Measurements from ENCODE around the gene IQCF2. TPM values are rescaled to one million over a fixed set of nuclear protein-coding genes. Genes with fewer than 3 reads are reported as not detected.
"Not testable (repeated sequence)": the region's sequence is repeated elsewhere in the genome, so short reads cannot be mapped to it uniquely, and the experiment has no call there.

Gene IQCF2
- total RNA-seq, 3 donors from 2014 or later (not counting 1 experiment from before 2014, with no cell fraction given), result not detected

- 51% methylated on average over 4 of the region's 4 CpGs for WGBS (ENCODE audit: insufficient coverage)
- Histone ChIP-seq H3K4me1 (ENCODE audit: control insufficient read depth, insufficient read depth, low read length) (no peaks in the 10 kb centered on the region), H3K36me3 (ENCODE audit: control insufficient read depth, insufficient read depth, low read length) (no peaks in the 10 kb centered on the region), H3K27me3 (ENCODE audit: control insufficient read depth, insufficient read depth, low read length) (no peaks in the 10 kb centered on the region), H3K27ac (ENCODE audit: low read length) (no peak overlapping the region), H3K9me3 (ENCODE audit: control insufficient read depth, insufficient read depth, low read length) (peaks cover 9% of the 10 kb centered on the region), H3K4me3 (ENCODE audit: low read length) (no peak overlapping the region)
- no peak overlapping the region for H3K27ac Mint-ChIP-seq
- no peak overlapping the region for H3K4me3 Mint-ChIP-seq
- DNase-seq, result no peak
- peaks cover 0 to 7% of the 10 kb centered on the region in 2 donors for H3K4me1 Mint-ChIP-seq
- no peak for ATAC-seq
- H3K9me3 Mint-ChIP-seq, result peaks cover 3% of the 10 kb centered on the region in 2 donors
- no peak for TF ChIP-seq CTCF (IDR thresholded peaks at IDR 0.05)
- intact Hi-C loops (cut with micrococcal nuclease), result no loop called here
- peaks cover 14% of the 10 kb centered on the region for H3K36me3 Mint-ChIP-seq
- H3K27me3 Mint-ChIP-seq (ENCODE audit: low read depth in 2 of 2), result peaks cover 22 to 42% of the 10 kb centered on the region in 2 donors
Observed at GRCh38 chr3:51830836-51831385, 30.5 kb upstream of the IQCF2 start.

GRCh38 chr3:51836606-51837005, 24.8 kb upstream of the IQCF2 start:
- Mint-ChIP-seq H3K4me3 (no peak overlapping the region), H3K9me3 (no peaks in the 10 kb centered on the region), H3K36me3 (no peaks in the 10 kb centered on the region), H3K4me1 (no peaks in the 10 kb centered on the region), H3K27me3 (ENCODE audit: low read depth in 2 of 2) (peaks cover 37% of the 10 kb centered on the region in 2 donors), H3K27ac (no peak overlapping the region)
- ATAC-seq, result no peak
- TF ChIP-seq CTCF (IDR thresholded peaks at IDR 0.05), result no peak
- no peaks in the 10 kb centered on the region for H3K27me3 ChIP-seq (ENCODE audit: control insufficient read depth, insufficient read depth, low read length)
- H3K36me3 ChIP-seq (ENCODE audit: control insufficient read depth, insufficient read depth, low read length), result no peaks in the 10 kb centered on the region
- H3K9me3 ChIP-seq (ENCODE audit: control insufficient read depth, insufficient read depth, low read length), result no peaks in the 10 kb centered on the region
- H3K4me1 ChIP-seq (ENCODE audit: control insufficient read depth, insufficient read depth, low read length), result no peaks in the 10 kb centered on the region
- H3K27ac ChIP-seq (ENCODE audit: low read length), result no peak overlapping the region
- WGBS (ENCODE audit: insufficient coverage), result 91% methylated on average over 5 of the region's 5 CpGs
- intact Hi-C loops (cut with micrococcal nuclease), result no loop called here
- DNase-seq, result no peak
- H3K4me3 ChIP-seq (ENCODE audit: low read length), result no peak overlapping the region

- H3K36me3 ChIP-seq (ENCODE audit: control insufficient read depth, insufficient read depth, low read length), result no peaks in the 10 kb centered on the region
- WGBS (ENCODE audit: insufficient coverage), result 96% methylated on average over 7 of the region's 7 CpGs
- H3K9me3 Mint-ChIP-seq, result peaks cover 6% of the 10 kb centered on the region in 2 donors
Observed at GRCh38 chr3:51845129-51845528, 16.3 kb upstream of the IQCF2 start.

GRCh38 chr3:51855411-51855810, 6.0 kb upstream of the IQCF2 start:
- H3K27me3 Mint-ChIP-seq (ENCODE audit: low read depth in 2 of 2), result peaks cover 10 to 29% of the 10 kb centered on the region in 2 donors
- H3K27me3 ChIP-seq (ENCODE audit: control insufficient read depth, insufficient read depth, low read length); H3K4me3 ChIP-seq (ENCODE audit: low read length); H3K36me3 Mint-ChIP-seq; H3K4me1 ChIP-seq (ENCODE audit: control insufficient read depth, insufficient read depth, low read length); H3K27ac Mint-ChIP-seq; H3K4me1 Mint-ChIP-seq; H3K27ac ChIP-seq (ENCODE audit: low read length); H3K9me3 Mint-ChIP-seq; DNase-seq; H3K4me3 Mint-ChIP-seq; ATAC-seq; H3K36me3 ChIP-seq (ENCODE audit: control insufficient read depth, insufficient read depth, low read length); H3K9me3 ChIP-seq (ENCODE audit: control insufficient read depth, insufficient read depth, low read length); intact Hi-C loops (cut with micrococcal nuclease): not testable (repeated sequence)
- 100% methylated on average over 1 of the region's 1 CpG for WGBS (ENCODE audit: insufficient coverage)

More at GRCh38 chr3:51845129-51845528, 16.3 kb upstream of the IQCF2 start:
- TF ChIP-seq CTCF (IDR thresholded peaks at IDR 0.05), result no peak
- Histone ChIP-seq H3K4me3 (ENCODE audit: low read length) (no peak overlapping the region), H3K4me1 (ENCODE audit: control insufficient read depth, insufficient read depth, low read length) (no peaks in the 10 kb centered on the region), H3K9me3 (ENCODE audit: control insufficient read depth, insufficient read depth, low read length) (peaks cover 5% of the 10 kb centered on the region), H3K27me3 (ENCODE audit: control insufficient read depth, insufficient read depth, low read length) (peaks cover 10% of the 10 kb centered on the region), H3K27ac (ENCODE audit: low read length) (no peak overlapping the region)
- H3K4me3 Mint-ChIP-seq, result no peak overlapping the region
- ATAC-seq, result no peak
- intact Hi-C loops (cut with micrococcal nuclease), result no loop called here
- H3K36me3 Mint-ChIP-seq, result peaks cover 14% of the 10 kb centered on the region
- H3K27me3 Mint-ChIP-seq (ENCODE audit: low read depth in 2 of 2), result peaks cover 32 to 62% of the 10 kb centered on the region in 2 donors
- no peaks in the 10 kb centered on the region for H3K4me1 Mint-ChIP-seq
- no peak overlapping the region for H3K27ac Mint-ChIP-seq
- no peak for DNase-seq
